Cardiac fibroblast (primary cell): Measurements from ENCODE around the gene HSPA1L.
A peak's percentile ranks its signal among the peaks of the same experiment; 100 is the strongest.
"Not testable (repeated sequence)": the region's sequence is repeated elsewhere in the genome, so short reads cannot be mapped to it uniquely, and the experiment has no call there.

ENCODE experiments used
- DNase-seq, 2 donors: peaks; one replicate each; pipeline versions ENCODE4 v3.0.0 to v3.0.0-alpha.2; 2010; ENCODE audit warnings: low read depth in 2 of 2
- H3K4me3 ChIP-seq, 2 donors: replicated peaks in 1 of 2; 1 replicate in 1 of 2; 2 replicates in 1 of 2; pipeline ENCODE4 v1.5.1; 2011; ENCODE audit warnings: low read depth in 2 of 2, low read length in 2 of 2, mild to moderate bottlenecking in 2 of 2, moderate library complexity in 1 of 2
- CTCF ChIP-seq: IDR thresholded peaks from one replicate; pipeline ENCODE4 v1.5.1; 2011; ENCODE audit warnings: low read depth, mild to moderate bottlenecking, low read length, inconsistent platforms

HSPA1L gene

DNA sequence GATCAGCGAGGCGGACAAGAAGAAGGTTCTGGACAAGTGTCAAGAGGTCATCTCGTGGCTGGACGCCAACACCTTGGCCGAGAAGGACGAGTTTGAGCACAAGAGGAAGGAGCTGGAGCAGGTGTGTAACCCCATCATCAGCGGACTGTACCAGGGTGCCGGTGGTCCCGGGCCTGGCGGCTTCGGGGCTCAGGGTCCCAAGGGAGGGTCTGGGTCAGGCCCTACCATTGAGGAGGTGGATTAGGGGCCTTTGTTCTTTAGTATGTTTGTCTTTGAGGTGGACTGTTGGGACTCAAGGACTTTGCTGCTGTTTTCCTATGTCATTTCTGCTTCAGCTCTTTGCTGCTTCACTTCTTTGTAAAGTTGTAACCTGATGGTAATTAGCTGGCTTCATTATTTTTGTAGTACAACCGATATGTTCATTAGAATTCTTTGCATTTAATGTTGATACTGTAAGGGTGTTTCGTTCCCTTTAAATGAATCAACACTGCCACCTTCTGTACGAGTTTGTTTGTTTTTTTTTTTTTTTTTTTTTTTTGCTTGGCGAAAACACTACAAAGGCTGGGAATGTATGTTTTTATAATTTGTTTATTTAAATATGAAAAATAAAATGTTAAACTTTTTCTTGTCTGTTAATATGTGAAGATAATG is 14.7 kb upstream of the HSPA1L start:
- peak overlapping the region; percentile 64 to 73 for H3K4me3 ChIP-seq
- DNase-seq, result peak; percentile 59 to 72
- TF ChIP-seq CTCF, result peak; percentile 8

- no peak for TF ChIP-seq CTCF
- DNase-seq, result peak; percentile 100
- H3K4me3 ChIP-seq, result peak within 1 kb of the TSS; percentile 73 to 78
Measured at GRCh38 chr6:31827286-31828079, 12.4 kb upstream of the HSPA1L start, which contains the start of gene HSPA1B. HSPA1B (plus strand) TSS chr6:31827738; CDS start chr6:31827951, 213 bp downstream.

DNA sequence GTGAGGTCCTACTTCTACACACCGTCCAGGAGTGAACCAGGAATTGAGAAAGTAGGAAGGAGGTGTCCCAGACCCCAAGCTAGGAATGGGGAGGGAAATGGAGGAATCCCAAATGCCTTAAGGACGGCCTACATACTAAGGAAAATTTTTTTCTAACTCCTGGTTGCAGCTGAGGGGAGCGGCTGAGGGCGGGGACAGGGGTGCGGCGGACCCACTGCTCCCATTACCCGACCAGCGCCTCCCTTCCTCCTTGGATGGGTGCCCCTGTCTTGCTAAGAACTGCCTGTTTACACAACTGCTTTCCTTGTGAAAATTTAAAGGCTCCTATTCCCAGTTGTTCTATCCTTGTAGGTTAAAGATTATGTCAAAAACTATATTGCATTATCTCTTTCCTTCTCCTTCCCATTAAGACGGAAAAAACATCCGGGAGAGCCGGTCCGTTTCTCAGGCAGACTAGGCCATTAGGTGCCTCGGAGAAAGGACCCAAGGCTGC is 11.8 kb upstream of the HSPA1L start:
- H3K4me3 ChIP-seq, result peak overlapping the region; percentile 13 to 78
- no peak for TF ChIP-seq CTCF
- peak in 1 of 2 donors; percentile 97 for DNase-seq

GRCh38 chr6:31825553-31825952 is 10.5 kb upstream of the HSPA1L start:
- TF ChIP-seq CTCF, result no peak
- H3K4me3 ChIP-seq, result no peak overlapping the region
- DNase-seq, result no peak

- DNase-seq, H3K4me3 ChIP-seq: not testable (repeated sequence)
Measured at GRCh38 chr6:31823592-31824196, 8.6 kb upstream of the HSPA1L start.

DNA sequence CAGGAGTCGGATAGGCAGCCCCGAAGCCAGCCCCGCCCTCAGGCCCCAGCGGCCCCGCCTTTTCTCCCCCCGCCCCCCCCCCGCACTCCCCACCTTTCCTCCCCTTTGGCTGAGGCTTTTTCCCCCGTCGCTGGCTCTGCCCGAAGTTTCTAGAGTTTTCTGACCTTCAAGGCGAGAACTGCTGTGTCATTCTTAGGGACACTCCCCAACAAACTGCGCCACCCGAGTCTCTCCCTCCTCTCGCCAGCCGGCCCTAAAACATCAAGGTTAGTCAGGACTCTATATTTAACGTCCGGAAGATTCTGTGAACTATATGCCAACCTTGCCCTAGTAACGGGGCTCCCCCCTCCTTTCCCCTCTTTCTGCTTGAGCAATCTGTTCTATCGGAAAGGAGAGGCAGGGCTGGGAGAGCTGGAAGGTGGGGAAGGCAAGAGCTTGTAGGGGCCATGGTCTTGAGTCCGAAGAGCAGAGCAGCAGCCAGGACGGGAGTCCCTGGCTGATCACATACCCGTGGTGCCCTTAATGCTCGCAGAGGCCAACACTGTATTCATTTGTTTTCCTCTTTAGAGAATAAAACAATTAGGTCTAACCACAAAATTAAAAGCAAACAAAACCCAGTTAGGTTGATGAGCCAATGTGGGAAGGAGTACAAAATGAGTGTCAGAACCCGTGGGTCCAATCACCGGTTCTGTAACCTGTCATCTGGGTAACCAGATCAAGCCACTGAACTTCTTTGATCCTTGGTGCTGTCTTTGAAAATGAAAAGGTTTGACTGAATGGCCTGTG is 7.1 kb upstream of the HSPA1L start:
- DNase-seq, result peak; percentile 91
- TF ChIP-seq CTCF, result no peak
- peak overlapping the region; percentile 54 to 57 for H3K4me3 ChIP-seq
